NCI-H187 treated with DMSO at 0.1 percent for 48 hours (cell line): Measurements from ENCODE around the gene TAGLN2.

Experiments used
- DNase-seq: peaks from one replicate; lab custom pipeline; 2025; lab: John Stamatoyannopoulos, UW

The TAGLN2 gene

DNA sequence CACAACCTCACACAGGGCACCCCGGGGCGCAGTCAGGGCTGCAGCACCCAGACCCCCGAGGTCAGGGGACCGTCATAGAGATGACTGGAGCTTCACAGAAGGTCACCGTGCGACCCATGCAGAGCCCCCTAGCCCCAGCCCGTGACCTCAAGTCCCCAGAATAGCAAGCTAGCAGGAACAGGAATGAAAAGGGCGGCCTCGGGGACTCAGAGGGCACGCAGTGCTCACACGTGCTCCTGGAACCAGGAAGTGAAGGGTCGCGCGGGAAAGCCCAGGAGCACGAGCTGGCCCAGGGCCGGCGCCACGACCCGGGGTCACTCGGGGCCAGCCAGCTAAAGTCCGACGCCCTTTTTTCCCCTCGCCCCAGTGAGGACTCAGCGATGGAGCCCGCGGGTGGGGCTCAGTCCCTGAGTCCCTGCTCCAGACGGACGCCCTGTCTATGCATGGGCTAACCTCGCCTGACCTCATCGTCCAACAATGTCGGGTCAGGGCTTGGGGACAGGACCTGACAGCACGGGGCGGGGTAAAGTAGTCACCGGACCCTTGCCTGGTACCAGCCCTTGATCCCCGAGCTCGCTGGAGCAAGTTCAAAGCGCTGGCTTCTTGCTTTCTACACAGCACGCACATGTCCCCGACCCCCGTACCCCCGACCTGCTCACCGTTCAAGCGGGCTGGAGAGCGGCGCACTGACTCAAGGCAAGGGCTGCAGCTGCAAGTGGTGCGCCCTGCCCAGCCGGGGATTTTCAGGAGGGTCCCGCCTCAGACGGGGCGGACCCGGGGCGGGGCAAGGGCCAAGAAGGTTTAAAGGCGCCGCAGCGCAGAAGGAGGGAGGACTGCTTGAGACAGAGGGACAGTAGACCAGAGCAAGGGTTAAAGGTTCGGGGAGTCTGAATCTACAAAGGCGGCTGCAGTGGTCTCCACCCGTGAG, at the start of gene TAGLN2:
Gene TAGLN2, minus strand, starts transcription at position 717 of the 928 bp plus-strand sequence. CDS start 4,998 bp downstream, outside the sequence.
- DNase-seq: no peak

DNA sequence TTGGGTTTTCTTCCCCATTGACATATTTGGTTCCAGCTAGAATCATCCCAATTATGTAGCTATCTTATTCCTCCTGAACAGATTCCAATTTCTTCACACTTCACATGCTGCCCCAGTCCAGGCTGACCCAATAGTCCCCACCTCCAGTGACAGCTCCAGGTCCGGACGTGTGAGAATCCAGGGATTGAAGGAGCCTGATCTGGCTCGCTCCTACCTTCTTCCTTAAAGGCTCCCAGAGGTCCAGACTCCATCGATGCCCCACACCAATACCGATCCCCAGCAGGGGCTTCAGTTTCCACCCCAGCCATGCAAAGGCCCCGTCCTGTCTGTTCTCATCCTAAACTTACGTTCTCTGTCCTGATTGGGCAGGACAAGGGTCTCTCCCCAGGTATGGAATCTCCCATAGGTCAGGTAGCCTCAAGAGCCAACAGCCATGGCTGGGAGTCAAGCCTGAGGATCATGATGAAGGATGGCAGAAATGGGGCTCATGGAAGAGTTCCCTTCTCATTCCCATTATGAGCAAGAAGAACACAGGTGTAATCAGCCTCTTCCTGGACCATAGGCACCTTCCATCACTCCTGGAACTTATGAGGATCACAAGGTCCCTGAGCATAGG, 49.2 kb upstream of the TAGLN2 start:
- DNase-seq: no peak

DNA sequence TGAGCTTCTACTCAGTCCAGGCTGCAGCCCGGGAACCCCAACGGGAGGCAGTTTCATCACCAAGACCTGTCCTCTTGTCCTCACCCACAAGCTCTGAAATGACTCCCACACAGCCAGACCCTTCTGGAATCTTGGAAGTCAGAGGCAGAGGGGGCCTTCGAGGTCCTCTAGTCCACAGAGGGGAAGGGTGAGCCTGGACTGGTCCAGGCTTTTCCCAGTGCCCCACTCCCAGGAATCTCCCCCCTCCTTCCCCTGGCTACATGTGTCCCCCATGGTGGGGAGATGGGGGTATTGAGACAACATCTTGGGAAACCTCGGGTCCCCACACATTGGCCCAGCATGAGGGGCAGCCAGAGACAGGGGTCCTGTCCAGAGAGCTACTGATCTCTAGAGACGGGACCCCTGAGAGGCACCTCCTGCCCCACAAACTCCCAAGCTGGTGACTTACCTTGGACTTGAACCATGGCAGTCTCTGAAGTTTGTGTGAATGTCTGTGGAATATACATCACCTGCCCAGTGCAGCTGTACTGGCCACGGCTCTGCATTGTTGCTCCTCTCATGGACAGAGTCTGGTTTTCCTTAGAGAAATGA, 48.1 kb upstream of the TAGLN2 start:
- no peak for DNase-seq

DNA sequence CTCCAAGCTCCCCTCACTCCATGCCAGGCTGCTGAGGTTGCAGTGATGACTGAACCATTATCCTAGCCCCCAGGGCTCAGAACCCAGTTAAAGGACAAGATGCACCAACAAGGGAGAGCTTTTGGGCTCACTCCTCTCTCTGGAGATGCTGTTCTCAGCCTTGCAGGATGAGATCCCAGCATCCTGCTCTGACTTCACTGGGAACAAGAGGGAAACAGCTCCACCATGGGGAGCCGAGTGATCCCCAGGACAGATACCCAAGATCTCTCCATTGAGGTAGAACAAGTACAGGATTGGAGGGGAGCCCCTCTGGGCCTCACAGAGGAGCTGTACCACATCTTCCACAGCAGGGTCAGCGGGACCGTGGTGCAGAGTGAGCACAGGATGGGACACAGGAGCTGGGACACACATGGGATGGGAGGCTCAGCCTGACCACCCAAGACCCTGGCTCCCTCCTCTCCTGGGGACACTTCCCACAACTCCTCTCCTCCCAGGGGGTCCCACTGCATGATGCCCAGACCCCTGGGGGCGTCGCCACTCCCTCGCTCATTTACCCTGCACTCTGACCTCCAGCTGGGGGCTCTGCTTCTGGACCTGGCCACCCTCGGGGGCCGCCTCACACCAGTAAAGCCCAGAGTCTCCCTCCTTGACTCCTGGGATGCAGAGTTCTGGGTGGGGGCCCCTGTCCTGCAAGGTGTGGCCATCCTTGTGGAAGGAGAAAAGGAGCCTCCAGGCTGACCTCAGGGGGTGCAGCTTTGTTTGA, 47.3 kb upstream of the TAGLN2 start:
- no peak for DNase-seq

DNA sequence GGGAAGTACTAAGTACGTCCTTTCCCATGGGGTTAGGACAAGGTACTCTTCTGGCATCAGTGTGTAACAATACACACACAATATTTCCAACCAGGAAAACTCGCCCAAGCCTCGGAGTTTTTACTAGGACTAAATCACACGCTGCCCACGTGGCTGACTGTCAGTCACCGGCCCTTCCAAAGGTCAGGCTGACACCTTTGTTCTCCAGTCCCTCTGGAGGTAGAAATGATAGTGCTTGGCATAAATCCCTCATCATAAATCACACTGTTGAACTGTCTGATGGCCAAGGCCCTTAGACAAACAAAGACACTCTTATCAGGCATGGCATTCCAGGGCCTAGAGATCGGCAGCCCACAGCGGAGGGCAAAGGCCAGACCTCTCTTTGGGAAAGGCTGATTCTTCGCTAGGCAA, 45.6 kb upstream of the TAGLN2 start:
- DNase-seq: no peak

DNA sequence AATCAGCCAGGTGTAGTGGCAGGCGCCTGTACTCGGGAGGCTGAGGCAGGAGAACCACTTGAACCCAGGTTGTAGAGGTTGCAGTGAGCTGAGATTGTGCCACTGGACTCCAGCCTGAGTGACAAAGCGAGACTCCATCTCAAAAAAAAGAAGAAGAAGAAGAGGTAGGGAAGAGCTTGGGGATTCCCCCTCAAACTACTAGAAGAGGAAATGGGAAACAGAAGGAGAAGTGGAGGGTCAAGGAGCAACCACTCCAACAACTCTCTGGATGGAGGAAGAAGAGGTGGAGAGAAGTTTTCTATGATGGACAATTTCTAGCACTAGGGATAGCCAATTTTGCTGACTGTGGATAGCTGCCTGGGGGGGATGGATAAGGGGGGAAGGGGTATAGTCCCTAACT, 43.6 kb upstream of the TAGLN2 start:
- no peak for DNase-seq

DNA sequence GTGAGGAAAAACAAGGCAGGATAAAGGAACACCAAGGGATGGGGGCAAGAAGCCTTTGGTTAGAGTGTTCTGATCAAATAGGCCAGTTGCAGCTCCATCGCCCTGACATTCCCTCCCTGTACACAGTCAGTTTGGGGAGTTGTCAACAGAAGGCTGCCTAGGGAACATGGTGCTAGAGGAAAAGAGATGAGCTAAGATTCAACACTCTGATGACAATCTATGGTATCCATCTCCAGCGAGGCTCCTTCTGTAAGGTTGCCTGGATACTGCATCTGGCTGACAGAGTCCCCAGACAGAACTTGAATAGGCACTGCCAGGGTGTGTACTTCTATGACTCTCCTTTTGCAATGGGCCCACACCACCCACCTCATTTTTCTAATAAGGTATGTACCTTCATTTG, 40.0 kb upstream of the TAGLN2 start:
- no peak for DNase-seq

DNA sequence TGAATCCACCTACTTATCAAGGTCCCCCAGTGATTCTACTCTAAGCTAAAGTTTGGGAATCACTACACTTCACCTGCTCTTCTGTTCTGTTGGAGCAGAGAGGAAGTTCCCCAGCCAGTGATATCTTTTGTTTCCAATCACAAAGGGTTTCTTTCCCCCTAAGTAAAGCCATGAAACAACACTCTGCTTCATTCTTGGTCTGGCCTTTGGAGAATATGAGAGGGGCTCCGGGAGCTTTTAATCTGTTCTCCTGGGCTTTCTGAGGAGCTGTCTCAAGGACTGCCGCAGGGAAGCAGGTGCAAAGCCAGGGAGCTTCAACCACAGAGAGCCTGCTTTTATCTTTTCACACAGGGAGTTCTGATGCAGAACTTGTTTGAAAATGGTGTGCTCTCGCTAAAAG, 38.8 kb upstream of the TAGLN2 start:
- peak; percentile 43 for DNase-seq

DNA sequence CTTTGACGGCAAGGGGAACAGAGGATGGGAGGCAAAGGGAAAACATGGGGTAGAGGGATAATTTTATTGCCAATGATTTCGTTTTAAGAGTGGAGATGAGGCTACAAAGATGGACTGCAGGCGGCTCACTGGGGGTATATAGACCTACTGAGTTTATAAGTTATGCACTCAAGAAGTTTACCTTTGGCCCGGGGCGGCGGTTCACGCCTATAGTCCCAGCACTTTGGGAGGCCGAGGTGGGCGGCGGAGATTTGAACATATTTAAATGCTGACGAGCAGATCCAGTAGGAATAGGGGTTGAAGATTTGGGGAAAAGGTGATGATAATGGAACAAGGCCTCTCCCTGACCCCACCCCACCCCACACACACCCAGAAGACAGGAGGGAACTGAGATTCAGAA, 36.9 kb upstream of the TAGLN2 start:
- no peak for DNase-seq

DNA sequence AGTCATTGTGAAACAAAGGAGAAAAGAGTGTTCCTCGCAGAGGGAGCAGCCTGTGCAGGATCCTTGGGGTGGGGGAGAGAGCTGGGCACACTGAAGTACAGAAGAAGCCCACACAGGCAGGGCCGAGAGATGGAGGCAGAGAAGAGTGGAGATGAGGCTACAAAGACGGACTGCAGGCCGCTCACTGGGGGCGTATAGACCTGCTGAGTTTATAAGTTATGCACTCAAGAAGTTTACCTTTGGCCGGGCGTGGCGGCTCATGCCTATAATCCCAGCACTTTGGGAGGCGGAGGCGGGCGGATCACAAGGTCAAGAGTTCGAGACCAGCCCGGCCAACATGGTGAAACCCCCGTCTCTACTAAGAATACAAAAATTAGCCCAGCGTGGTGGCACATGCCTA, 36.3 kb upstream of the TAGLN2 start:
- DNase-seq: no peak

DNA sequence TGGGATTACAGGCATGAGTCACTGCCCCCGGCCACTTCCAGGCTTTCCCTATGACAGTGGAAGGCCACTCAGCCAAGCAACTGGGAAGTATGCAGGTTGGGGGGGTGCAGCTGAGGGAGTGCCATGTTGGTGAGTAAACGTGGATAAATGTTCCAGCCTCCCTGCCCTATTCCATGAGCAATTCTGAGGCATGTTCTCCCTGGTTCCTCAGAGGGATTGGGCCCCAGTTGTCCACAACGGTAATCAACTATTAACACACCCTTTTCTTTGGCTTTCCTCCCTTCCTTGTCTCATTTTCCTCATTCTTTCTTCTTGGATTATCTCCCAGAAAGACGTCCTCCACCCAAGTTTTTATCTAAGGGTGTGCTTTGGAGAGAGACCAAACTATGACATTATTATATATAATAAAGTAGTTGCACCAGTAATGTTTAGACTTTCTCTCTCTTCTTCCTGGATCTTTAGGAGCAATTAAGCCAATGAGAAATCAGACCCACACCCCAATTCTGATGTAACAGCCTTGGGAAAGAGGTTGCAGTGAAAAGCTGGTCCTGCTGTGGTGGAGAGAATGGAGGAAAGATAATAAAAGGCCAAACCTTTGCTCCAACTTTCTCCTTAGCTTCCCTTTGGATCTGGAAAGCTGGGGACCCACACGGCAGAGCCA, 35.5 kb upstream of the TAGLN2 start:
- no peak for DNase-seq

DNA sequence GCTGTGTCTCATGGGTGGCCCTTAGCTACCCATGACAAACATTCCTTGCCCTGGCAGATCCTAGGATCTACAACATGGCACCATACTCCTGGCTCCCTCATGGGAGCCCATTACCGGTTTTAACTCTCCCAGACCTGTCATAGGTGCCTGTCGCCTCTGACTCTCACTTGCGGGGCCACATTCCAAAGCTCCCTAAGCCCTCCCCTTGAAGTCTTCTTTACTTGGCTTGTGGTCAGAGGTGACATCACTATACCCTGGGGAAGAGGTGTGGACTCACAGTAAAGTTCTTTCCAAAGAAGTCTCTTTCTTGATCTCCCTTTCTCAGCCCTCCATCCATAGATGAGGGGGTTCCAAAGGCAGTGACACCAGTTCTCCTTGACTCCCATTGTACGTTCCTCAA, 34.1 kb upstream of the TAGLN2 start:
- DNase-seq: no peak

DNA sequence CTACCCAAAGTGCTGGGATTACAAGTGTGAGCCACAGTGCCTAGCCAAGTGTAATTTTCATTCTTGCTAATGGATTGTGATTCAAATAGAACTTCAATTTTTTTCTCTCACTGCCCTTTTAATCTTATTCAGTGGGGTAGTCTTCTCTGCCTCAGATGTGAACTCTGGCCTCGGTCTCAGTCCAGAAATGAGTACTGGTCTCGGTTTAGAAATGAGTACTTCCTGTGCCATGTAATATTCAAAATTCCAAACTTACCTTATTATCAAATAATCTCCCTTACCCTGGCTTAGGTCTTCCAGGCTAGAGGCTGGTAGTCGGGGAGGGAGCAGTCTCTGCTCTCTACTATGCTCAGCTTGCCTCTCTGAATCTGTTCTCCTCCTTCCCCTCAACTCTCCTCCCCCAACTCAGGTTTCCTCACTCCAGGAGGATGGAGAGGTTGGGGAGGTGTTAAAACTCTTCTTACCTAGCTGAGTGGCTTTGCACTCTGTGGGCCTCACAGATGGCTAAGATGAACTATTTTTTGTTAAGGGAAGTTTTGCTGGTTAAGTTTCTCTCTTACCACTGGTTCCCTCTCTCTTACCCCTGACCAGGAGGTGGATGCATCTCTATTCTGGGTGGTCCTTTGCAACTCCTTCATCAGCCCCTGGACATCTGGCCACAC, 33.5 kb upstream of the TAGLN2 start:
- DNase-seq: no peak

DNA sequence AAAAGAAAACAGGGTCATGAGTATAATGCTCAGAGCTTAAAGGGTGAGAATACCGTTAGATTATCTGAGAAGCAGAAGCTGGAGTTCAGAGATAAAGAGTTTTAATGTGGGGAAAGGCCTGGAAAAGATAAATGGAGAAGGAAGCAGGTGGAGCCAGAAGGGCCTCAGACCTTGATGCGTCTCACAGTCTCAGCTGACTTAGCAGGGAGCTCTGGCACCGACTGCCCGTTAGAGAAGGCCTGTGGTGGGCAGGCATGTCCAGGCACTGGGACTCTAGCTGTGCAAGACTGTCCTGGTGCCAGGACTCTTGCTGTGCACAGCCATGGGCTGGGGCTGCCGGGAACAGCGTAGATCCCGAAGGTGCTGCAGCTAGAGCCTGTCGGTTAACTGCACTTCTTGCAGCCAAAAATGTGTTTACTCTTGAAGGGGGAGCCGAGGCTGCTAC, 32.5 kb upstream of the TAGLN2 start:
- DNase-seq: no peak

DNA sequence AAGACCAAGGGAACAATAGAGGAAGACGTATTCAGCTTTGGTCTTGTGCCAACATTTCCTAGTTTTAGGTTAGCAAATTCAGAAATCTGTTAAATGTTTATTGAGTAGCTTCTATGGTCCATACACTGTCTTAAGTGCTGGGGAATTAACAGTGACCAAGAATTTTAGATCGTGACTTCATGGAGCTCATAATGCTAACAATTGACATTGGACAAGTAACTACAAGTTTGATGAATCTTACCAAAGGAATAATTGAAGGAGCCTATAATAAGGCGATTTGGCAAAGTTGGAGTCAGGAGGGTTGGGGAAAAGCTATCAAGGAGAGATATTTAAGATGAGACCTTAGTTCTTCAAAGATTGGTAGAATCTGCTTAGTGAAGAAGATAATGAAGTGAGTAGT, 30.1 kb upstream of the TAGLN2 start:
- DNase-seq: no peak

DNA sequence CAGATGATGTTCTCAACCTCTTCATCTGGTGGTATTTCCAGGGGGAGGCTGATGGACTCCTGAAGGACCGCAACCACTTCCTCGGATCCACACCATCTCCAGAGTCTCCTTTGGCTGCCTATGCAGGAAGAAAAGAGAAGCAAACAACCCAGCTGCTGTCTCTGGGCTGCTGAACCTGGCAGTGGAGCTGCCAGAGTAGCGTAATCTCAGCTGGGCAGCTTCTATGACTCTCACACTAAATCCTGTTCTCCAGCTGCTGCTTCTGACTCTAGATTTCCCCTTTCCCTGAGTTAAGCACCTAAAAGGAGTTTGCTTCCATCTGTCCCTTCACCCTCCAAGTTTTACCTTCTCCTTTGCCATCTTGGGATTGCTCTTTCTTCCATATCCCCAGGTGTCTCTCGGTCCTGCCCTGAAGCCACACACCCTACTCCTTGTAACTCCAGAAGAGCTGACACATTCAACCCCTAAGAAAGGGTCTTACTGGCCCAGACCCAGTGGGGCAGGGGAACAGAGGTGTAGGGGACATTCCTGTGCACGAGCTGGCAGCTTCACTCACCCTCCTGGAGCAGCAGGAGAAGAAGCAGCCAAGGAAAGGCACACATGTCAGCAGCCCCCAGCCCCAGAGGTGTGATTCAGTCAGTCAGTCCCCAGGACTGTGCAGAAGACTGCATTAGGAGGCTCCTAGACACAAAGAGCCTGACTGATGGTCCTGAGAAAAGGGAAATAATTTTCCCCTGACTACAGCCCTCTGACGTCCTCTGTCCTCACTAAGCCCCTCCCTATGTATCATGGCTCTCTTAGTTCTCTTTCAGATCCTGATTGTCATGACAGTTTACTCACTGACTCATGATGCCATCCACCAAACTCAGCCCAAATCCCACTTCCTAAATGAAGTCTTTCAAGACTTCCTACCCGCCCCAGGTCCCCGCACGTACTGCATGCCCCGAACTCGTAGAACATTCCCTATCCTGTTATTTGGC, 28.5 kb upstream of the TAGLN2 start, which contains the start of gene SLAMF9:
Gene SLAMF9, minus strand, starts transcription at position 702 of the 980 bp plus-strand sequence. Its CDS starts 100 bp downstream, at position 602.
- no peak for DNase-seq

DNA sequence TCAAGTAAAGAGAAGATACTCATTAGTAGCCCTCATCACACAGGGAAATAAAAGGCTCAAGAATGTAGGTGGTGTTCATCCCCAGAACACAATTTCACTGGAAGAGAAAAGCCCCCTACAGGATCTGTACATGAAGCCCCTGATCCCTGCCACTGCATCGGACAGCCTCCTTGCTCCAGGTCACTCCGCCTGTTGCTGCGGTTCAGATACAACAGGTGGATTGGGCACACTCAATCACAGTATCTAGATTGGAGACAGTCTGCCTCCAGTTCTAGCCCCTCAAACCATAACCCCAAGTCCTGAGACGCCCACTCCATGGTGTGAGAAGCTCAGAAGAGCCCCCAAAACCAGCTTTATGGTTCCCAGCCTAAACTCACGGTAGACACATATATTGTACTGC, 27.6 kb upstream of the TAGLN2 start:
- no peak for DNase-seq

DNA sequence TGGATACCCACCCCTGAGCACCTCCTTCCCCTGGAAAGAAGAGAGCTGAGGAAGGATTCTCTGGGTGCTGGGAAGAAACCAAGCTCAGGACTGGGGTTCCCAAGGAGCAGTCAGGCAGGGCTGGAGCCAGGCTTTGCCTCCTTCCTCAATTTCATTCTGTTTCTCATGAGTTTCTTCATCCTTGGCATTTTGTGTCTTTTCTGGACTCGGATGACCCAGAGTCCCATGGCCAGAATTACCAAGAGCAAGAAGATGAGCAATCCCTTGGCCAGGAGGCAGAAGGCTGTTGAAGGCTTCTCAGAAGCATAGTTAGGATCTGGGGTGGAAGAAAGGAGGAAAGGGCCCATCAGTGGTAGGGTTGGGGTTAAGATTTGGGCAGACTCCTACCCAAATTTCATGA, 26.2 kb upstream of the TAGLN2 start:
- DNase-seq: no peak

DNA sequence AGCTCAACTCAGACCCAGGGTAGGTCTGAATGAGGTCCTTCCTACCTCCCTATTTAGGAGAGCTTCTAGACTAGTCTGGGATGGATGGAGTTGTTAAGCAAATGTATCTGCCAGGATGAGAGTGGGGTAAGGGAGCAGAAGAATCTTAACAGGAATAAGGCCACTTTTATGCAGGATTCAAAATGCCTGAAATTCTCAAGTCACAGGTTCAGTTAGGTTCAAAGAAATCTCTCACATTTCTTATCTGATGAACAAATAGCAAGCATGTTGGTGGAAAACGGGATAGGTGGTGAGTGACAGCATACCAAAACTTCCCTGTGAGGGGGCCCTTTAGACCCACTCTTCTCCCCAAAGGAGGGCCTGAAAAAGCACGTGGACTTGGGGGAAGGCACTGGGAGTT, 25.7 kb upstream of the TAGLN2 start:
- no peak for DNase-seq

DNA sequence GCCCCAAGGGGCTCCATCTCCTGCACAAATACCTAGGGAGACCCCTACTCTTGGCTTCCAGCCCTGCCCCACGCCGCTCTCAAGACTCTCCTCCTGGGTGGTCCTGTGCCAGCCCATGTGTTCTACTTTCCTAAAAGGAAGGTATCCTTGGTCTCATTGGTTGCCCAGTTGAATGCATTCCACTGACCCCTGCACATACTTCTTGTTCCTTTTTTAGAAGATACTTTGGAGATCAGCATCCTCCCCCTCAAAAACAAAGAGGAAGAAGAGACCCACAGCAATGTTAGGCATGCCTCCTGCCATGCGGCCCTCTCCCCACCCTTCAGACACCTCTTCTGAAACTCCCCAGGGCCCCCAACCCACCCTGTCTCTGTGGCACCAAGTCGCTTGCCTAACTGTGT, 24.7 kb upstream of the TAGLN2 start:
- no peak for DNase-seq
